ENCODE data around the gene ZNF582.
A peak's percentile ranks its signal among the peaks of the same experiment; 100 is the strongest.
"Not testable (repeated sequence)": the region's sequence is repeated elsewhere in the genome, so short reads cannot be mapped to it uniquely, and the experiment has no call there.

The ZNF582 gene

GRCh38 chr19:56350416-56351045, 42.8 kb downstream of the ZNF582 start:
- peak; percentile 86 for DNase-seq

- DNase-seq: no peak
Measured at GRCh38 chr19:56348289-56348877, 45.0 kb downstream of the ZNF582 start.

DNA sequence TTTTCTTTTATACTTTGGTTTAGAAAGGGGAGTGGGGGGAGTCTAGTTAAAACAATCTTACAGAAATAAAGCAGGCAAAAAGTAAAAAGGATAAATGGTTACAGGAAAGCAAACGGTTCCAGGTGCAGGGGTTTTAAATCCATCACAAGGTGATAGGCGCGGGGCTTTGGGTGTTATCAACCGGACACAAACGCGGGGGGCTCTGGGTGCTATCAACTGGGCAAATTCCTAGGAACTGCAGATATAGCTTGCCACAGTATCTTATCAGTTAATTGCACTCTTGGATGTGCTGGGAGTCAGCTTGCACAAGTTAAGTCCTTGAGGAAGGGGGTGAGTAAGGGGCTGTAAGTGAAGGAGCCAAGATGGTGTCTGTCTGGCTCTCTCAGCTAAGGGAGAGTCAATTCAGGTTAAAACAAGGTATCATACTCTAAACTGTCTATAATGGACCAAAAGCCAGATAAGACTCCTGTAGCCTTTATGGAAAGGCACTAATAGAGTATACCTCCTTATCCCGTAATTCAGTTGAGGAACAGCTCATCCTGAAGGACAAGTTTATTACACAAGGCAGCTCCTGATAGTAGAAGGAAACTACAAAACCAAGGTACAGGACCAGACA, 46.1 kb downstream of the ZNF582 start:
- DNase-seq: no peak

GRCh38 chr19:56341948-56342347, 51.4 kb downstream of the ZNF582 start:
- DNase-seq: no peak

- DNase-seq: not testable (repeated sequence)
Measured at GRCh38 chr19:56339031-56339430, 54.3 kb downstream of the ZNF582 start.

DNA sequence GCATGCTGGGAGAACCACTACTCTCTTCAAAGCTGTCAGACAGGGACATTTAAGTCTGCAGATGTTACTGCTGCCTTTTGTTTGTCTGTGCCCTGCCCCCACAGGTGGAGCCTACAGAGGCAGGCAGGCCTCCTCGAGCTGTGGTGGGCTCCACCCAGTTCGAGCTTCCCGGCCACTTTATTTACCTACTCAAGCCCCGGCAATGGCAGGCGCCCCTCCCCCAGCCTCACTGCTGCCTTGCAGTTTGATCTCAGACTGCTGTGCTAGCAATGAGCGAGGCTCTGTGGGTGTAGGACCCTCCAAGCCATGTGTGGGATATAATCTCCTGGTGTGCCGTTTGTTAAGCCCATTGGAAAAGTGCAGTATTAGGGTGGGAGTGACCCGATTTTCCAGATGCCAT, 56.3 kb downstream of the ZNF582 start:
- not testable (repeated sequence) for DNase-seq

DNA sequence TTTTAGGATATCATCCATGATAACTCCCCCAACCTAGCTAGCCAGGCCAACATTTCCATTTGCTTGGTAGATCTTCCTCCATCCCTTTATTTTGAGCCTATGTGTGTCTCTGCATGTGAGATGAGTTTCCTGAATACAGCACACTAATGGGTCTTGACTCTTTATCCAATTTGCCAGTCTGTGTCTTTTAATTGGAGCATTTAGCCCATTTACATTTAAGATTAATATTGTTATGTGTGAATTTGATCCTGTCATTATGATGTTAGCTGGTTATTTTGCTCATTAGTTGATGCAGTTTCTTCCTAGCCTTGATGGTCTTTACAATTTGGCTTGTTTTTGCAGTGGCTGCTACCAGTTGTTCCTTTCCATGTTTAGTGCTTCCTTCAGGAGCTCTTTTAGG, 58.0 kb downstream of the ZNF582 start:
- not testable (repeated sequence) for DNase-seq

DNA sequence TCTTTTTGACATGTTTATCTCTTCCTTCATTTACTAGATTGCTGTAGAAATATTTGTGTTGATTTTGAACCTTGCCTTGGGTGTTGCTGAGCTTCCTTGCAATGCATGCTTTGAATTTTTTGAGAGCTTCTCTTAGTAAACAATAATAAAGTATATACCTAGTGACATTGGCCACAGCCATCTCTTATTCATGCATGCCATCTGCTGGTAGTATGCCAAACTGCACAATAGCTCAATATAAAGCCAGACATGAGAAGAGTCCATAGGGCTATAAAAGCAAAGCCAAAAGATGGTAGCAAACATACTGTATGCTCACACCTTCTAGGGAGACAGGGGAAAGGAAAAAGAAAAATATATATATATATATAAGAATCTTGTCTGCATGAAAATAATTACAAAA, 59.8 kb downstream of the ZNF582 start:
- peak; percentile 35 for DNase-seq

Measured in eye (tissue), 1 donor.